Body of pancreas (tissue), 4 donors: Measurements from ENCODE around the gene TSPAN18. TPM values are rescaled to one million over a fixed set of nuclear protein-coding genes. Genes with fewer than 3 reads are reported as not detected.

ENCODE experiments used
- ATAC-seq: fragments of 150-250 bp; one replicate; pipeline ENCODE4 v1.9.1; 2016
- DNase-seq, 4 donors: peaks; one replicate each; pipeline ENCODE4 v3.0.0-alpha.2; 2019
- H3K27ac ChIP-seq, 4 donors: fragments of 200-600 bp; sonication (generic); 1 replicate in 3 of 4; 2 replicates in 1 of 4; pipeline versions ENCODE4 v1.5.1 to v1.6.1; 2016 to 2019; ENCODE audit warnings: mild to moderate bottlenecking in 1 of 4, mixed read lengths in 1 of 4, moderate library complexity in 1 of 4
- H3K27me3 ChIP-seq, 2 donors: fragments of 200-600 bp; sonication (generic); one replicate each; pipeline ENCODE4 v1.6.0; 2016; ENCODE audit warnings: mild to moderate bottlenecking in 1 of 2
- H3K36me3 ChIP-seq, 2 donors: fragments of 200-600 bp; sonication (generic); replicated peaks in 1 of 2; 2 replicates each; pipeline ENCODE4 v1.5.1; 2016; ENCODE audit warnings: low read depth in 2 of 2; ENCODE audit not compliant: insufficient read depth in 1 of 2
- H3K4me1 ChIP-seq: fragments of 200-600 bp; sonication (generic); one replicate; pipeline ENCODE4 v1.6.0; 2016
- H3K4me3 ChIP-seq, 2 donors: fragments of 200-600 bp; sonication (generic); 1 replicate in 1 of 2; 2 replicates in 1 of 2; pipeline ENCODE4 v1.5.1; 2016 to 2019
- H3K9me3 ChIP-seq, 3 donors: fragments of 200-600 bp; sonication (generic); 1 replicate in 2 of 3; 2 replicates in 1 of 3; pipeline ENCODE4 v1.5.1; 2016
- CTCF ChIP-seq, 7 experiments: fragments of 450-650 bp in 4 of 7; fragments of 200-600 bp in 3 of 7; sonication (generic) in 3 of 7; IDR thresholded peaks; one replicate each; pipeline ENCODE4 v1.5.1; 2016 to 2019; ENCODE audit warnings: antibody characterized with exemption in 7 of 7
- POLR2A ChIP-seq, 3 donors: fragments of 450-650 bp; IDR thresholded peaks; one replicate each; pipeline ENCODE4 v1.6.1; 2016; ENCODE audit warnings: antibody characterized with exemption in 3 of 3, mild to moderate bottlenecking in 2 of 3
- WGBS, 2 donors: methylation state at CpG; one replicate each; pipeline ENCODE4 v1.1.5; 2017; 5-methylcytosine and 5-hydroxymethylcytosine counted together
- intact Hi-C: fragments of 100-400 bp; cut with DNase I; formaldehyde crosslinking; loops from one replicate; pipeline ENCODE4 v1.15.1; 2023
- total RNA-seq, 2 donors: library from RNA; depleted of rRNA; stranded (reverse); fragments of >200 nt; gene quantifications; one replicate each; pipeline ENCODE4 v1.1.0, GENCODE V29; 2016

TSPAN18 gene
- total RNA-seq, 2 donors from 2014 or later = 2.1 to 3.0 TPM

- 68 to 70% methylated on average over 4 of the region's 4 CpGs for WGBS, 2 donors
- intact Hi-C loops = no loop called here
Measured at GRCh38 chr11:44875037-44875436, 148.3 kb downstream of the TSPAN18 start.

GRCh38 chr11:44876194-44876723 is 149.5 kb downstream of the TSPAN18 start:
- Histone ChIP-seq H3K27me3 (no peaks in the 10 kb centered on the region), H3K36me3 (no peaks in the 10 kb centered on the region), H3K27ac (no peak overlapping the region), H3K4me3 (no peak overlapping the region), H3K4me1 (no peaks in the 10 kb centered on the region), H3K9me3 (no peaks in the 10 kb centered on the region)
- TF ChIP-seq POLR2A (IDR thresholded peaks at IDR 0.05) = no peak
- no peak for TF ChIP-seq CTCF (IDR thresholded peaks at IDR 0.05)
- ATAC-seq = no peak
- 75 to 80% methylated on average over 5 of the region's 5 CpGs for WGBS, 2 donors
- intact Hi-C loops = no loop called here
- DNase-seq = no peak

More at GRCh38 chr11:44875037-44875436, 148.3 kb downstream of the TSPAN18 start:
- no peak overlapping the region for H3K27ac ChIP-seq
- DNase-seq (no peak), ATAC-seq (no peak)
- TF ChIP-seq CTCF (IDR thresholded peaks at IDR 0.05) (no peak), POLR2A (IDR thresholded peaks at IDR 0.05) (no peak)
- no peaks in the 10 kb centered on the region for H3K9me3 ChIP-seq
- H3K4me3 ChIP-seq = no peak overlapping the region
- H3K27me3 ChIP-seq = no peaks in the 10 kb centered on the region
- H3K4me1 ChIP-seq = no peaks in the 10 kb centered on the region
- no peaks in the 10 kb centered on the region for H3K36me3 ChIP-seq

- WGBS, 2 donors = 69 to 76% methylated on average over 11 to 12 of the region's 12 CpGs
- no peaks in the 10 kb centered on the region for H3K9me3 ChIP-seq
- intact Hi-C loops = no loop called here
- H3K27me3 ChIP-seq = no peaks in the 10 kb centered on the region
- ATAC-seq (no peak), DNase-seq (no peak)
- no peaks in the 10 kb centered on the region for H3K4me1 ChIP-seq
- TF ChIP-seq POLR2A (IDR thresholded peaks at IDR 0.05) = no peak
- no peak for TF ChIP-seq CTCF (IDR thresholded peaks at IDR 0.05)
- no peaks in the 10 kb centered on the region for H3K36me3 ChIP-seq
- H3K27ac ChIP-seq = no peak overlapping the region
- no peak overlapping the region for H3K4me3 ChIP-seq
Measured at GRCh38 chr11:44876906-44877305, 150.1 kb downstream of the TSPAN18 start.

- H3K27ac ChIP-seq = no peak overlapping the region
- H3K4me3 ChIP-seq = no peak overlapping the region
- TF ChIP-seq CTCF (IDR thresholded peaks at IDR 0.05) = no peak
- TF ChIP-seq POLR2A (IDR thresholded peaks at IDR 0.05) = no peak
- DNase-seq (no peak), ATAC-seq (no peak)
- H3K27me3 ChIP-seq = no peaks in the 10 kb centered on the region
- no peaks in the 10 kb centered on the region for H3K9me3 ChIP-seq
- no peaks in the 10 kb centered on the region for H3K36me3 ChIP-seq
- 40 to 43% methylated on average over 26 of the region's 26 CpGs for WGBS, 2 donors
- intact Hi-C loops = no loop called here
- no peaks in the 10 kb centered on the region for H3K4me1 ChIP-seq
Measured at GRCh38 chr11:44877571-44878497, 151.1 kb downstream of the TSPAN18 start.
